ENCODE measurements around the gene CPNE9.

The CPNE9 gene, protein sequence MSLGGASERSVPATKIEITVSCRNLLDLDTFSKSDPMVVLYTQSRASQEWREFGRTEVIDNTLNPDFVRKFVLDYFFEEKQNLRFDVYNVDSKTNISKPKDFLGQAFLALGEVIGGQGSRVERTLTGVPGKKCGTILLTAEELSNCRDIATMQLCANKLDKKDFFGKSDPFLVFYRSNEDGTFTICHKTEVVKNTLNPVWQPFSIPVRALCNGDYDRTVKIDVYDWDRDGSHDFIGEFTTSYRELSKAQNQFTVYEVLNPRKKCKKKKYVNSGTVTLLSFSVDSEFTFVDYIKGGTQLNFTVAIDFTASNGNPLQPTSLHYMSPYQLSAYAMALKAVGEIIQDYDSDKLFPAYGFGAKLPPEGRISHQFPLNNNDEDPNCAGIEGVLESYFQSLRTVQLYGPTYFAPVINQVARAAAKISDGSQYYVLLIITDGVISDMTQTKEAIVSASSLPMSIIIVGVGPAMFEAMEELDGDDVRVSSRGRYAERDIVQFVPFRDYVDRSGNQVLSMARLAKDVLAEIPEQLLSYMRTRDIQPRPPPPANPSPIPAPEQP

DNA sequence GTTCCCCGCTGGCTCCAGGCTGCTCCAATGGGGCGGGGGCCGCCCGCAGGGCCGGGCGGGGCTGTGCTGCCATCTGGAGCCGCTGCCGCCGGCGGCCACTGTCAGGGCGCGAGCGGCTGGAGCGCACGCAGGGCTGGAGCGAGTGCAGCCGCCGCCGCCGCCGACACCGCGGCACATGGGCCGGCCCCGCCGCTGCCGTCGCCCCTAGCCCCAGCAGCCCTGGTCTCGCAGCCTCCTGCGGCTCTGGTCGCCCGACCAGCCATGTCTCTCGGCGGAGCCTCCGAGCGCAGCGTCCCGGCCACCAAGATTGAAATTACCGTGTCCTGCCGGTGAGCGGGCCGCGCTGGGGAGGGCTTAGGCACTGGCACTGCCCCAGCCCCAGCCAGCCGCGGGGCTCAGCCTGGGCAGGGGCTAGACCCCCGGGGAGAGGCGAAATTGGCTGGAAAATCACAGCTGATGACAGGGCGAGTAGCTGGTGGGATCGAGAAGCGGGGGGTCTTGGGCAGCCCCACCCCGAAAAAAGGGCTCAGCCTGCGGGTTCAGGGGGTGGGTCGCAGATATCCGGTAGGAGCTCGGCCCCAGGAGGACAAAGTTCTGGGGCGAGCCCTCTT is at the start of gene CPNE9:
Gene CPNE9, plus strand, starts transcription at position 98 of the 611 bp plus-strand sequence. Its CDS starts 164 bp downstream, at position 262.
- no peak for DNase-seq

DNA sequence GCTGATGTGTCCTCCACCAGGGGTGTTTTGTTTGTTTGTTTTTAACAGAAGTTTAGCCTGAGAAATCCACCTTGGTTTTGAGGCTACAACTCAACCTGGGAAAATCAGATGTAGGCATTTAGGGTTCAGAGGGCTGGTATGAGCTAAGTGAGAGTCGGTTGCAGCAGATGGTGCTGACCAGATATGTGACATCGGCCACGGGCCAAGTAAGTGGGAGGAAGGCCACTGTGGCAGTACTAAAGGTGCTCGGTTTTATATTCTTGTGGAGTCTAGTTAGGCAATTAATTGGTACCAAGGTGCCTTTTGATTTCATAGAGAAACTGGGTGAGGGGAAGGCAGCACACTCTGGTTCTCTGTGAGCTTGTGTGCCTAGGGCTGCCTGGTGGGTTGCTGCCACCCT is 43.8 kb upstream of the CPNE9 start:
- DNase-seq, result no peak

DNA sequence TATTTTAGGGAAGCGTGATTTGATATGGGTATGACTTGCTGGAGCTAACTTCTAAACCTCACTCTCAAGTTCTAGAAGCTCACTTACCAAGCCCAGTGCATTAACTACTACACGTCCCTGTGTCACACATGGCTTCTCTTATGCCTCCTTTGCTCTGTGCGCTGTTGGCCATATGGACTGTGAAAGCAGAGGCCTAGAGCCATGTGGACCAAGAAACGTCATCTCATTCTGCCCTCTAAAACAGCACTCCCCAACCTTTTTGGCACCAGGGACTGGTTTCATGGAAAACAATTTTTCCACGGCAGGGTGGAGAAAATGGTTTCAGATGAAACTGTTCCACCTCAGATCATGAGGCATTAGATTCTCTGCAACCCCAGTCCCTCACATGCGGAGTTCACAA is 42.7 kb upstream of the CPNE9 start:
- no peak for DNase-seq

DNA sequence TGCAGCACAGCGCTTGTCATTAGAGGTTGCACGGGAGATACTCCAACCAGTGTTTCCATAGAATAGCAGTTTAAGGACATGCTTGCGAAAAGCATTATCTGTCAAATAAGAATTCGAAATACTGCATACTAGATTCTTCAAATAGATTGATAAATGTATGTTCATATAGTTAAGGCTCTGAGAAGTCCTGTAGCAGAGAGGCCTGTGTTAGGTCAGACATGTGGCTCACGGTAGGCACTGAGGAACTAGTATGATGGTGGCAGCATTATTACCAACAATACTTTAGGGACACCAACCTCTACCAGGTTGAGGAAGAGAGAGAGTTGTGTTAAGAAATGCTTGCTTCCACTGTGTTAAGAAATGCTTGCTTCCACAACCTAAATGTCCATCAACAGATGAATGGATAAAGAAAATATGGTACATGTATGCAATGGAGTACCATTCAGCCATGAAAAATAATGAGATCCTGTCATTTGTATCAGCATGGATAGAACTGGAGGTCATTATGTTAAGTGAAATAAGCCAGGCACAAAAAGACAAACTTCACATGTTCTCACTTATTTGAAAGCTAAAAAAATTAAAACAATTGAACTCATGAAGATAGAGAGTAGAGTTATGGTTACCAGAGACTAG is 39.4 kb upstream of the CPNE9 start:
- DNase-seq, result no peak

DNA sequence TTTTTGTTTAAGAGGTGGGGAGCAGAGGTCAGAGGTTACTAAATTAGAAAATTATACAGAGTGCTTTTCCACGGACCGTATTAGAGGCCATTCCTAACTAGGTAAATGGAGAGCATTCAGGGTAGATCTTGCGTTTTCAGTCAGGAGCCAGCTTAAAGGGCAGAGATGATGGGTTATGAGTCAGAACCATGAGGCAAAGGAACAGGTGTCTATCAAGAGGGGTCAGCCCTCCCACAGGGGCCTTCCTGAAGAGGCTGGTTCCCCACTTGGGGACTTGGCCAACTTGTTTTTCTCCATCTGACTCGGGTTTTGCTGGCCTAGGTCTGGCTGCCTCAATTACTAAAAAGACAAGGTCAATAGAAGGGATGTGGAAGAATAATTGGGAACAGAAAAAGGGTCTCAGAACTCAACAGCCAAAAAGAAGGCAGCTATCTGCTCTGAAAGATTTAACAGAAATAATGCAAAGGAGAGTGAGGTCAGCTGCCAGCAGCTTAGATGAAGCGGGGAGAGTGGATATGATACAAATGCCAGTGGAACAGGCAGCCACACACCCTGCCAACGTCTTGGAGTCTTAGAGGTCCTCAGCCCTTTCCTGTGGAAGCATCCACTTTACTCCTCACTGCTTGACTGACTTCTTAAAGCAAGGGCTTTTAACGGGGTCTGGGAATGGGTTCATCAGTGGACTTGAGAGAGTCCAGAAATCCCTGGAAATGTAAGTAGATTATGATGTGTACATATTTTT is 36.8 kb upstream of the CPNE9 start:
- no peak for DNase-seq

DNA sequence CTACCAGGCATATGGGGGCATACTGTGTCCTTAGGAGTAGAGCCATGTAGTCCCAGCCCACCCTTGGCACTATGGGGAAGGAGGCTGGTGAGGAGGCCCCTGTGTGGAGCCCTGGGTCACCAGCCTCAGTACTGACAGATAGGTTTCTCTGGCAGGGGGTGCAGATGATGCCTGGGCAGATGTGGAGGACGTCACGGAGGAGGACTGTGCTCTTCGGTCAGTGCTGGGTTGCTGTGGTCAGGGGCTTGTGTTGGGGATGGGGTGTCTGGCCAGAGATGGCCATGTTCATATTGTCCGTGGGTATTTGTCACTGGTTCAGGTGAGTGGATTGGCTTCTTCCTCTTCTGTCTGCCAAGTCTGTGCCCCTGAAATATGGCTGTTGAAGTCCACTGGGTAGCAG is 34.4 kb upstream of the CPNE9 start:
- no peak for DNase-seq

DNA sequence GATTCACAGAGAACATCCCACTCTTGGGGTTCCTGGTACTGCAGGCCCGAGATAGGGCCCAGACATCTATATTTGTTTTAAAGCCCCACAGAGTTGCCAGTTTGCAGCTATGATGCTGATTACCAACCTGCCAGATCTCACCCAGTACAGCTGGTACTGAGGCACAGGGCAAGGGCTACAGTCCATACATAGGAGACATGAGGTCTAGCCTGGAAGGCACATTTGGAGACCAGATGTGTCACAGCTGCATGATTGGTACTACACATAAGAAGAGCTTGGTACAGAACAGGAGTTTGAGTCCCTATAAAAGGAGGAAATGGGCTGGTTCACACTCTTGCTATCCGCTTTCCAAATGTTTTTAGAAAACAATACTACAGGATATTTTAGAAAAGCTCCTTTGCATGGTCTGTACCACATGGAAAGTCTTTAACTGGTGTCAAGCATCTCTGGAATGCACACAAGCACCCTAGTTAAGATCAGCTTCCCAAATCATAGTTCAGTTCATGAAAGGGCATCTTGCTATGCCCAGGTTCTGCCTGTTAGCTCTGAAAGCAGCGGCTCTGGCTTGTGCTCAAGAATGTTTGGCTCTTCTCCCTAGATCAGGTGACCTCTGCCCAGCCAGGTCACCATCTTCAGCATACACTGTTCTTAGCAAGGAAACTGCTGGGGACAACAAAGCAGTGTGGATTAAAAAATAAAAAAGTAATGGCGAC is 33.8 kb upstream of the CPNE9 start:
- no peak for DNase-seq

DNA sequence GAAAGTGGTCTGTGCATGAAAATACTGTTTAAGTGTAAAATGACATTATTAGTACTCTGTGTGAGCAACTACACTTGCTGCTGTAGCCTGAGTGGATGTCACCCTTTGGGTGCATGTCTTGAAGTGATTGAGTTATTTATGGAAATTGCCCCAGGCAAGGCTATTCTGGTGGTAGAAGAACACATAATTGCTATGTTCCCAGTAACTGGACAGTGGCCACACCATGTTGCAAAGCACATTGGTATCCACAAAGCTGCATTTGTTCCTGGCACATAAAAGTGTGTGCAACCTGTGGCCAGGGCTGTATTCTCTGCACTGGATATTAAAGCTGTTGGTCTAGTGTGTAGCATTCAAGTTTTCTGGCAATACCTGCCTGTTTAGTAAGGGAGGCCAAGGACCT is 30.6 kb upstream of the CPNE9 start:
- DNase-seq, result no peak

DNA sequence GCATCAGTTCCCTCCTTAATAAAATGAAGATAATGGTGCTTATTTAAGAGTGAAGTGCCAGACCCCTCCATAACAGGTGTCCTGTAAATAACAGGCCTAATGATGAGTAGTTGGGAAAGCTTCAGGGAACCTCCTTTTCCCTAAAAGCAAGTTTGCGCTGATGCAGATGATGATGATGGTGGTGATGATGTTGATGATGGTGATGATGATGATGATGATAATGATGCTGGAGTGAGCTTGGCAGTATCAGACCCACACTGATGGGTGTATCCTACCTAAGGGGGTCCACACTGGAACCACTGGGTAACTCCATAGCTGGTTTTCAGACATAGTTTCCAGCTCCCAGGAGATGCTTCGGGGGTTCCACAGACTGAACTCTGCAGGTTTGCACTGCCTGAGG is 29.9 kb upstream of the CPNE9 start:
- no peak for DNase-seq

DNA sequence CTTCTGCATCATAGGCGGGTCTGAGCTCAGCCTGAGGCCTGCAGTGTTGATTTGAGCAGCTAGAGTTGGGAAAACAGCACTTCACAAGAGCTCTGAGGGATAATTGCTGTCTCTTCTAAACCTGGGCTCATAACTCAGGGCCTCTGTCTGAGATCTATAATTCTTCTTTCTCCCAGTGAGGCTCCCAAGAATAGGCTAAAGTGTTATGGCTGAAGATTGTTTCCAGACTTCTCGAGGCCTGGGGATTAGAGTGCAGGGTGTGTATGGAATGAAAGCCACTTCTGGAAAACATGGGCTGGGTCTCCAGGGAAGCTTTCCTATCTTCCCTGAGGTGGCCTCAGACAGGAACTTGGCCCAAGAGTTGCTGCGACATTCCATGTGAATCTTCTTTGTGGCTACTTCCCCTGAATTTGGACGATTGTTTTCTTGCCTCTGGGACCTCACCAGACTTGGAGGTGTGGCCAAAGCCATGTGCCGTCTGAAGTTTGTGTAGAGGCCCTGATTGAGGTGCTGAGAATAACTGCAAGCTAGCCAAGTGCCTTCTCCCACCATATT is 27.8 kb upstream of the CPNE9 start:
- no peak for DNase-seq

DNA sequence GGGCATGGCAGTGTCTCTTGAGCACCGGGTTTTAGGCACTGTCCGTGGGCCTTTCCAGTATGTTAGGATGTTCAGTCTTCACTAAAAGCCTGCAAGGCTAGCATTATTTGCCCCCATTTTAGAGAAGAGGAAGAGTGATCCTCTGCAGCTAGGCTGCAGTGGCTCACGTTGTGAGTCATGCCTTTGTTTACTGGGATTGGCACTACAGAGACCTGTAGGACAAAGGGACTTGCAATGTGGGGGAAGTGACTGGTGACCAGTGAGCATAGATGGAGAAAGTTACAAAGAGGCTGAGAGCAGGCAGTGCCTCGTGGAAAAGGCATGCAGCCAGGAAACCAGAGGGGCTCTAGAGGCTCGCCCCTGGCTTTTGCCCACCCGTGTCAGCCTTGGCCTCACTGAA is 26.8 kb upstream of the CPNE9 start:
- DNase-seq, result no peak

DNA sequence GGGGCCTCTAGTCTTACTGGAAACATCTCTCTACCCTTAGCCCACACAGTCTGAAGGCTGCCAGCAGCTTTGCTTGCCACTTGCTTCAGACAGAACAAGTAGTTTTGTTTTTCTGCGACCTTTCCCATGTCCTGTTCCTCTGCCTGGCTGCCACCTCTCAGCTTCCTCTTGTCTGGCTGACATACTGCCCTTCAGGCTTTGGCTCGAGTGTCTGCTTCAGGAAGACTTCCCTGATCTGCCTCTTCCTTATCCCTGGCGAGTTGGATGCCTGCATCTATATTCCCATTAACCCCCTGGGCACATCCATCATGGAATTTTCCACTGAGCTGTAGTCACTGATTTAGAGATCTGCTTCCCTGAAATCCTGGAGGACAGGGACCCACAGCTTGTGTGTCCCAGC is 25.1 kb upstream of the CPNE9 start:
- DNase-seq, result no peak

DNA sequence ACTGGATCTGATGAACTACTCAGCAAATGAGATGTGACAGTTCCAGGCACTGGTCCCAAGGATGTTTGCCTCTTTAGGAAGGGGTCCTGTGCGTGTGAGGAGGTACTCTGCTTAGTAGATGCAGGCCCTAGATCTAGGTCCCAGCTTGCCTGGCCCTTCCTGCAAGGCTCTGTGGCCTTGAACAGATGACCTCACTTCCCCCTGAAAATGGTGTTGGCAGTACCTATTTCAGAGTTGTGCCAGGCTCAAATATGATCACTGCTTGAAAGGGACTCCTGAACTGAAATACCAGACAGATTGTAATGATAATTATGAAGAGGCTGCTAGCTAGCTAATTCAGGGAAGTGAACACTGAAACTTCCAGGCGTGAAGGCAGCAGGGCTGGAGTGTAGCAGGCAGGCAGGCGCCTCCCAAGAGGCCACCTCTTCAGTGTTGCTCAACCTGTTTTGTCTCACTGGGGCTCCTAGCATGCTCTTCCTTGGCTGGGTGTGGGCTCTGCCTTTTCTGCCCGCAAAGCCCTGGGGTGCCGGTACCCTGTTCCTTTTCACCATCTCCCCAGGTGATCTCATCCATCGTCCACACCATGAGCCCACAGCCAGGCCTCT is 24.1 kb upstream of the CPNE9 start:
- DNase-seq, result no peak

DNA sequence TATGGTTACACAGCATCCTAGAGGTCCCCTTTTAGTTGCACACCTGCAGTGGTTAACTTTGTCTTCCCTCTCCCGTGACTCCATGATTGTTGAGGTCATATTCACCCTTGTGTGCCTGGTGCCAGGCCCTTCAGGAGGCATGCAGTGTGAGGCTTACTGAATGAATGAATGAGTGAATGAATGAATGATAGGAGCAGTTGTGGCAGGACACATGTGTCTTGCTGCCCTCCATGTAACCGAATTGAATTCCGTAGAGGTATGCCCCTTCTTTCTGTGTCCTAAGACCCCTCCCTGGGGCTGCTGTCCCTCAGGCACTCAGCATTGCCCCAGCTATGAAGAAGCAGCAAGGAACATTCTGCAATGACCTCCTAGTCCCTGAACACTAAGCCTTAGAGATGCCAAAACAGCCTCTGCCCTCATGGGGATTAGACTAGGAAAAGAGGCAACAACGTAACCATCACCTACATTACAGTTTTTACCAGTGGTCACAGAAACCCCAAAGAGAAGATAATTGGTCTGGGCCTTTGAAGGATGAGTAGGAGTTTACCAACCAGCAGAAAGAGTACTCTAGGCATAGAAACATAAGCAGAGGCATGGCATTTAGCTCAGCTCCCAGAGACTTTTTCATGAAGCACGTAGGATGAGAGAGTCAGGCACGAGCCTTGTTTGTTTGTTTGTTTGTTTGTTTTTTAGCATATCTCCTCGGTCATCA is 22.5 kb upstream of the CPNE9 start:
- no peak for DNase-seq

DNA sequence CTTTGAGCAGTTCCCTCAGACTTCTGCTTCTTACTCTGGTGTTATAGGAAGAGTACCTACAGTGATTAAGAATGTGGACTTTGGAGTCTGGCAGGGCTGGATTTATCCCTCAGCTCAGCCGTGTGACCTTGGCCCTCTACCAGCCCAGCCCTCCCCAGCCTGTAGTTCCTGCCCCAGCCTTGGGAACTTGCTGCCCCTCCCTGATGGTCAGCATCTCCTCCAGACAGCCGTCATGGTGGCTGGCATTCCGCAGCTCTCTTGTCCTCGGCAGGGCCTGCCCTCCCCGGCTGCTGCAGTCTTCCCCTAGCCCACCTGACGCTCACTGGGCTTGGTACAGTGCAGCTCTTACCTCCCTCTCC is 21.9 kb upstream of the CPNE9 start:
- DNase-seq, result no peak

DNA sequence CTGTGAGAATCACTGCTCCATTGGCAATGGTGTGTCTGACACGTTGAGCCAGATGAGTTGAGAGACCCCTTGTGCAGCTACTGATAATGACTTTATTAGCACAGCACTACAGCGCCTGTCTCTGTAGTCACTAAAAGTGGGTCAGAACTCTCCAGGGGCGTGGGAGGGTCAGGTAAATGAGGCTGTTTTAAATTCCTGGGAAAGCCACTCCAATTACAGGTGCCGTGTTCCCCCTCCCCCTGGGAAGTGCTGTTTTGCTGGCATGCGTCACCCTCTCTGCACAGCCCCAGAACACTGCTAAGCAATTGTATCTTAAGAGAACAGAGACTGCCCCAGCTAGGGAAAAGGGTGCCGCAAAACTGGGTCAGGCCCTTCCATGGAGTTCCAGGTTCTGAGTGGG is 21.5 kb upstream of the CPNE9 start:
- DNase-seq, result no peak

DNA sequence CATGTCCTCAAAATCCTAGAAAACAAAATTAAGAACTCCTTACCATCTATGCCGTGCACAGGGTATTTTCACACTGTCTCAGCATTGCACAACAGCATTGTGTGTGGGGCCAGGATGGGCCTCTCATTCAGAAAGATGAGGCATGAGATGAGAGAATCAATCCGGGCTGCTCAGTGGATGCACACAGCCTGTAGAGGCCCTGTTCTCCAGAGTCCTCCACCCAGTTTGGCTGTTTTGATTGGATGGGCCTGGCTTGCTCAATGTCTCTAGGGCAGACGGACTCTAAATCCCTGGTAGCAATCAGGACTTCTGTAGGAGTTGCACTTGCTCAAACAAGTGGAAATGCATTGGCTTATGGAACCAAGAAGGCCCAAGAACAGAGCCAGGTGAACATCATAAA is 20.2 kb upstream of the CPNE9 start:
- no peak for DNase-seq

DNA sequence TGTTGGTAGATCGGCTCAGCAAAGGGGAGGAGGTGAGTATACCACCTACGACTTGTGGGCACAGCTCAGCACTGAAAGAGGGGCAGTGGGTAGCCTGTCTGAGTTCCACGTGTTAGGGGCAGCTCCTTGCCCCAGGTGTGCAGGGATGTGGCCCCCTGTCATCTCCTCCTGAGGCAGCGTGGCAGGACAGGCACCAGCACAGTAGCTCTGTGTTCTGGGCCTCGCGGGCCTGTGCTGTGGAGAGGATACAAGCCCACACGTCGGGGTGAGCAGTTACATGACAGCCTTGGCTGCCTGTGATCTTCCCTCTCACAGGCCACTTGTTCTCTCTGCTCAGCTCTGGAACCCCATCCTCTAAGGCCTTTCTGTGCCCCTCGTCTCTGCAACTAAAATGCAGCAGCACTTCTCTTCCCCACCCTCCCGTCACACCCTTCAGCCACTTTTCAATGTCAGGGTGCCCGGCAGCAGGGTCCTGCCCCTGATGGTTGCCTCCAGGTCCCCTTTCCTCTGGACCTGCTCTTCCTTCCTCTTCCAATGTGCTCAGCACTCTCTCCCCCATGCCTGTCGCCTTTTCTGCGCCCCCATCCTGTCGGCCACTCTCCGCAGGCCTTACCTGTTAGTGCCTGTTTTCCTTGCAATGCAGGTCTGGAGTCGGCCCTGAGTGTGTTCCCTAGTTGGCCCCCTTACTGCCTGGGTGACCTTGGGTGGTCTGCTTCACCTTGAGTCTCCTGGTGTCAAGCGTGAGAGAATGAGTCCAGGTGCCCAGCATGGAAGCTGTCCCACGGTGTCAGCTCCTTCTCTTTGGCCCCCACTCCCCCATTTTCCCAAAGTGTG is 18.2 kb upstream of the CPNE9 start:
- no peak for DNase-seq

DNA sequence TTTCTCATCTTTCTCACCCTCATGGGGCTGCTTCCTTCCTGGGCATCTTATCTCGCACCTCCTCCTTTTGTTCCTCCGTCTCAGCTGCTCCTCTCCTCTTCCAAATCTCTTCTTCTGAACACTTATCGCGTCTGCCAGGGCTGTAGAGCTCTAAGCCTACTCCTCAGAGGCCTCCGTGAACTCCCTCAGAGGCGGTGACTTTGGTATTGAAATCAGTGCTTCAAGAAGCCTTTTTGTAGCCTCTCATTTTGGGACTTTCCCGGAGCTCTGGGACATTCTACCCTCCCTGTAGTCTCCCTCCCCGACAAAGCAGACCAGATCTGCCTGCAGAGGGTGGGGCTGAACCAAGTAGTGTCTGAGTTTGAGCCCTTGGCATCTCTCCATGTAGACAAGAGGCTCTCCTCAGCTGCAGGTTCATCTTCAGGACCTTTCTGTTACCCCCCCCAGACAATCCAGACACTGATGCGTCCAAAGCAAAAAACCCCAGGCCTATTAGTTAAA is 17.5 kb upstream of the CPNE9 start:
- DNase-seq, result no peak

DNA sequence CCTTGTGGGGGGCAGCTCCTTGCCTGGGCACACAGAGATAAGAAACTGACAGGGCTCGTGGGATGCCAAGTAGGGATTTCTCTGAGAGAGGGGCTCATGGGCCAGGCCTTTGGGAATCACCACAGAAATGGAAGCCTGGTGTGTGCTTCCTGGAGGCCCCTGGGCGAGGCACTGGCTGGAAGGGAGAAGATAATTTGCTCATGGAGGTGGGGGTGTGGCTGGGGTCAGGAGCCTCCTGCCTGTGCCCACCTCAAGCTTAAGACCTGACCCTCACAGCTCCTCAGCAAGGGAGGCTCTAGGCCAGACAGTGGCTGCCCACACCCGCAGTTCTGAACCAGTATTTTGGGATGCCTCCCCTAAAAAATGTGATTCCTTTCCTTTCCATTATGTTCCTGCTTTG is 16.9 kb upstream of the CPNE9 start:
- DNase-seq, result no peak
